ENCODE measurements around the gene NMT2. TPM values are rescaled to one million over a fixed set of nuclear protein-coding genes. Genes with fewer than 3 reads are reported as not detected.
A peak's percentile ranks its signal among the peaks of the same experiment; 100 is the strongest.

NMT2 gene
- total RNA-seq, 1 experiment from 2014 or later: 26.1 TPM

- intact Hi-C loops (cut with micrococcal nuclease): no loop called here
- H3K4me2 ChIP-seq (ENCODE audit: low read length): no peak overlapping the region
- H3K4me3 ChIP-seq (replicated peaks in 1 of 2; ENCODE audit: low read depth in 1 of 2, low read length in 2 of 2): no peak overlapping the region
- BruUV-seq (replicated peaks): no TSS peak
- TF ChIP-seq TCF7L2 (IDR thresholded peaks at IDR 0.05; ENCODE audit: borderline replicate concordance, extremely low read depth, insufficient read depth, insufficient read length) (no peak), EGR1 (IDR thresholded peaks at IDR 0.05; ENCODE audit: low read depth) (no peak), SIN3A (IDR thresholded peaks at IDR 0.05; ENCODE audit: low read depth) (no peak), CTCF (IDR thresholded peaks at IDR 0.05 in 2 of 3, conservative IDR thresholded peaks at IDR 0.05 in 1 of 3; ENCODE audit: borderline replicate concordance in 1 of 3, insufficient read depth in 1 of 3, low read depth in 2 of 3, low read length in 2 of 3) (0 out of 6 replicates have a peak, but pooled peaks of 1 of the 3 experiments have one; percentile 5), SRF (IDR thresholded peaks at IDR 0.05; ENCODE audit: low read depth) (no peak), ZBTB33 (IDR thresholded peaks at IDR 0.05; ENCODE audit: extremely low read depth, insufficient replicate concordance, low read length) (no peak)
- no peaks in the 10 kb centered on the region for H3K9me3 ChIP-seq (ENCODE audit: control insufficient read depth in 1 of 2, insufficient read depth in 1 of 2, low read depth in 1 of 2, low read length in 2 of 2)
- H4K20me1 ChIP-seq (ENCODE audit: insufficient read depth): no peaks in the 10 kb centered on the region
- H3K27ac ChIP-seq (ENCODE audit: low read depth, low read length): no peak overlapping the region
- peaks cover 5 to 11% of the 10 kb centered on the region in 2 experiments; a peak in 3 of 4 replicates for H3K4me1 ChIP-seq (ENCODE audit: control insufficient read depth in 1 of 2, insufficient read depth in 2 of 2, low read length in 2 of 2)
- H3K27me3 ChIP-seq (ENCODE audit: insufficient read depth, low read length): no peaks in the 10 kb centered on the region
- H2AFZ ChIP-seq (ENCODE audit: low read depth, low read length, poor library complexity, severe bottlenecking): no peak overlapping the region
- ChIA-PET POLR2A (no interaction called here), RAD21 (ENCODE audit: low non-redundant PET in 1 of 2, low total read pairs in 2 of 2, uncharacterized antibody in 2 of 2, unreplicated experiment in 2 of 2) (no interaction called here), CTCF (no interaction called here)
- H3K9me2 ChIP-seq (ENCODE audit: insufficient read depth): no peaks in the 10 kb centered on the region
- no peaks in the 10 kb centered on the region for H3K36me3 ChIP-seq (ENCODE audit: control insufficient read depth in 1 of 2, insufficient read depth in 2 of 2, low read length in 2 of 2)
- ATAC-seq (no peak), DNase-seq (ENCODE audit: low read depth, low spot score) (no peak)
- H3K79me2 ChIP-seq (ENCODE audit: insufficient read depth, low read length): peaks cover 7% of the 10 kb centered on the region
- no peak overlapping the region for H3K9ac ChIP-seq (ENCODE audit: low read length)
These were observed 3.9 kb upstream of the NMT2 start for GRCh38 chr10:15172306-15172840.
